Thyroid gland (tissue), 4 donors: ENCODE data around the gene PRKCQ.

Experiments used
- CTCF ChIP-seq, 6 experiments: fragments of 200-600 bp in 3 of 6; fragments of 450-650 bp in 3 of 6; sonication (generic) in 3 of 6; IDR thresholded peaks; one replicate each; pipeline ENCODE4 v1.5.1; 2016 to 2019; ENCODE audit warnings: antibody characterized with exemption in 6 of 6, mild to moderate bottlenecking in 2 of 6, inconsistent platforms in 1 of 6, moderate library complexity in 1 of 6
- POLR2A ChIP-seq, 2 donors: fragments of 450-650 bp; IDR thresholded peaks; one replicate each; pipeline ENCODE4 v1.6.1; 2017; ENCODE audit warnings: antibody characterized with exemption in 2 of 2, mild to moderate bottlenecking in 2 of 2, moderate library complexity in 1 of 2

- TF ChIP-seq POLR2A (IDR thresholded peaks at IDR 0.05) (no peak), CTCF (IDR thresholded peaks at IDR 0.05) (no peak)
Measured at GRCh38 chr10:6446711-6447110, 133.4 kb downstream of the PRKCQ start.
